Cortex of kidney (tissue), 1 donor: ENCODE data around the gene MTRFR.
"Not testable (repeated sequence)": the region's sequence is repeated elsewhere in the genome, so short reads cannot be mapped to it uniquely, and the experiment has no call there.

ENCODE experiments used
- DNase-seq: peaks from one replicate; lab custom pipeline; 2025; lab: John Stamatoyannopoulos, UW

MTRFR gene

GRCh38 chr12:123232807-123233504, at the start of gene MTRFR, which contains the start of gene MPHOSPH9:
MTRFR (plus strand) TSS chr12:123233436; CDS start chr12:123253675, 20,239 bp downstream.
MPHOSPH9 (minus strand) TSS chr12:123233141; CDS start chr12:123230364, 2,777 bp downstream.
- peak; percentile 88 for DNase-seq

DNA sequence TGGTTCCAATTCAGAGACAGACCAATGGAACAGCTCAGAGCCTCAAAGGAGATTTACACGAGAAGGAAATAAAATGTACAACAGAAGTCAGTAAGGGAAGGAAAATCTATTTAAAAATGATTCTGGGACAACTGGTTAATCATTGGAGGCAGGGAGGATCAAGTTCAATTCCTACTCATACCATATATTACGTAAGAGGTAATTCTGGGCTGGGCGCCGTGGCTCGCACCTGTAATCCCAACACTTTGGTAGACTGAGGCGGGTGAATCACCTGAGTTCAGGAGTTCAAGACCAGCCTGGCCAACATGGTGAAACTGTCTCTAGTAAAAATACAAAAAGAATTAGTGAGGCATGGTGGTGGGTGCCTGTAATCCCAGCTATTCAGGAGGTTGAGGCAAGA, 45.6 kb upstream of the MTRFR start:
- no peak for DNase-seq

- DNase-seq, result no peak
These were observed 33.3 kb upstream of the MTRFR start for GRCh38 chr12:123199936-123200335.

- no peak for DNase-seq
These were observed 32.8 kb upstream of the MTRFR start for GRCh38 chr12:123200414-123200813.

DNA sequence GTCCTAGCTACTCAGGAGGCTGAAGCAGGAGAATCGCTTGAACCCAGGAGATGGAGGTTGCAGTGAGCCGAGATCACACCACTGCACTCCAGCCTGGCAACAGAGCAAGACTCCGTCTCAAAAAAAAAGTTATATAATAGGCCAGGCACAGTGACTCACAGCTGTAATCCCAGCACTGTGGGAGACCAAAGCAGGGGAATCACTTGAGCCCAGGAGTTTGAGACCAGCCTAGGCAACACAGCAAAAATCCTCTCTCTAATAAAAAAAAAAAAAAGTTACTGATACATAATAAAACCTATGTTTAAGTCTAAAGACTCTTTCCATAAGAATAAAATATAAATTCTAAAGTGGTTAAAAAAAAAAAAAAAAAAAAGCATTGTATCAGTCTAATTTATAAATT, 26.4 kb upstream of the MTRFR start:
- not testable (repeated sequence) for DNase-seq

DNA sequence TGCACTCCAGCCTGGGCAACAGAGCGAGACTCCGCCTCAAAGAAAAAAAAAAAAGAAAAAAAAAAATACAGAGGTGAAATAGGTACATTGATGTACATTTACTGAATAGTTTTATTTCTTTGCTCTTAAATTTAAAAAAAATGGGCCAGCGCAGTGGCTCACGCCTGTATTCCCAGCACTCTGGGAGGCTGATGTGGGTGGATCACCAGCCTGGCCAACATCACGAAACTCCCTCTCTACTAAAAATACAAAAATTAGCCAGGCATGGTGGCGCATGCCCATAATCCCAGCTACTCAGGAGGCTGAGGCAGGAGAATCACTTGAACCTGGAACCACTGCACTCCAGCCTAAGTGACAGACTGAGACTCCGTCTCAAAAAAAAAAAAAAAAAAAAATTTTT, 25.4 kb upstream of the MTRFR start:
- DNase-seq, result not testable (repeated sequence)

- DNase-seq, result no peak
These were observed 10.0 kb upstream of the MTRFR start for GRCh38 chr12:123223241-123223668.

GRCh38 chr12:123225443-123225842, 7.8 kb upstream of the MTRFR start:
- DNase-seq, result no peak

GRCh38 chr12:123227581-123228258, 5.5 kb upstream of the MTRFR start:
- DNase-seq, result no peak

- DNase-seq, result no peak
These were observed 4.2 kb upstream of the MTRFR start for GRCh38 chr12:123229051-123229450.

- no peak for DNase-seq
These were observed 1.3 kb upstream of the MTRFR start for GRCh38 chr12:123231931-123232330.

DNA sequence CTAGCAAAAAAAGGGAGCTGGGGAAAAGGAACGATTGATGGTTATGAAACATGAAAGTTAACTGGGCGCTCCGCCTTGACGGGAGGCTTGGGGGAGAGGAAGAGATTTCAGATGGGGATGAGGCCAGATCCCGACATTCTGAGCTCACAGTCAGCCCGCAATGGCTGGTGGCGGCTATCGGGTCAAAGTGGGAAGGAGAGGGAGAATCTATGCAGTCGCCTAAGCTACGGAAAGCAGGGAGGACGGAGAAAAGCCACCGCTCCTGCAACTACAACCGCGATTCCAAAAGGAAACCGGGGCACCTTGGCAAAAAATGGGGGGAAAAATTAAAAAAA, 797 bp upstream of the MTRFR start:
- DNase-seq, result no peak

DNA sequence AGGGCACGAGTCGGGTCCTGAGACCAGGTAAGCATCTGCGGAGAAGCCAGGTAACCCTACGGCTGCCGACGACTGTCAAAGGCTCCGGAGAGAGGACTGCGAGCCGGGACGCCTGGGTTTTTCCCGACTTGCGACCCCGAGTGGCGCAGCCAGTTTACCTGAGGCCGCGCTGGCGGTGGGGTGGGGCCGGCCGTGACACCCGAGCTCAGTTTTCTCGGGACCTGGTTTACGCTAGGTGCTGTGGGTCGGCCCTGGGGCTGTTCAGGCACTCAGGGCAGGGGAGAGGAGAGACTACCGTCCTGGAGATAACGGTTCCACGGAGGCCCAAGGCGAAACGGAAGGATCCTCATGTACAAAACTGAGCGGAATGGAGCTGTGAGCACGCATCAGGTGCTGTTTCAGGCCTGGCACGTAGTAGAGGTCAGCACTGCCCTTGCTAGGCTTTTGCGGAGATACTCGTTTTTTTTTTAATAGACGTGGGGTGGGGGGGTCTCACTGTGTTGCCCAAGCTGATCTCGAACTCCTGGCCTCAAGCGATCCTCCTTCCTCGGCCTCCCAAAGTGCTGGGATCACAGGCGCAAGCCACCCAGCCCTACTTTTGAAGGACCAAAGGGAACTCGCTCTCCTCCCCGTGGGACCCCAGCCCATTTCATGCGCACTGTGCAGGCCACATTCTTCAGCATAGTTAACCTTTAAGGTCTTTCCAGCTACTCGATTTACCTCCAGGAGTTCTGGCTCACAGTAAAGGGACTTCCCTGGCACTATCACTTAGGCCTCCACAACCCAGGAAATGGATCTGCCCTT, 471 bp downstream of the MTRFR start:
- DNase-seq, result no peak

GRCh38 chr12:123237646-123238329, 4.6 kb downstream of the MTRFR start:
- no peak for DNase-seq

DNA sequence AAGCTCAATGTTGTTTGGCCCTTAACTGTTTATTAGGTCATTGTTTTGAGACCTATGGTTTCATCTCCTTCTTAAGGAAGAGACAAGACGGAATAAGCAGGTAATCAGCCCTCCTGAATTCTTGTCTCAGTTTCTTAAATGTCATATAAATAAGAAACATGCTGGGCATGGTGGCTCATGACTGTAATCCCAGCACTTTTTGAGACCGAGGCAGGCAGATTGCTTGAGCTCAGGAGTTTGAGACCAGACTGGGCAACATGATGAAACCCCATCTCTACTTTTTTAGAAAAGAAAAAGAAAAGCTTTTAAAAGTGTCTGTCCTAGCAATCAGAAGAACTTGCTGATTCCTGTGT, 5.1 kb downstream of the MTRFR start:
- DNase-seq, result no peak

DNA sequence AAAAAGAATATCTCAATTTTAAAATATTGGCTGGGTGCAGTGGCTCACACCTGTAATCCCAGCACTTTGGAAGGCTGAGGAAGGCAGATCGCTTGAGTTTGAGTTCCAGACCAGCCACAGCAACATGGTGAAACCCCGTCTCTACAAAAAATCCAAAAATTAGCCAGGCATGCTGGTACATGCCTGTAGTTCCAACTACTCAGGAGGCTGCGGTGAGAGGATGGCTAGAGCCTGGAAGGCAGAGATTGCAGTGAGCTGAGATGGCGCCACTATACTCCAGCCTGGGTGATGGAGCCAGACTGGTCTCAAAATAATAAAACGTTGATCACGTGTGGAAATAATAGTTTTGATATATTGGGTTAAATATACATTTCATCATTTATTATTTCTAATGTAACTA, 5.7 kb downstream of the MTRFR start:
- no peak for DNase-seq

DNA sequence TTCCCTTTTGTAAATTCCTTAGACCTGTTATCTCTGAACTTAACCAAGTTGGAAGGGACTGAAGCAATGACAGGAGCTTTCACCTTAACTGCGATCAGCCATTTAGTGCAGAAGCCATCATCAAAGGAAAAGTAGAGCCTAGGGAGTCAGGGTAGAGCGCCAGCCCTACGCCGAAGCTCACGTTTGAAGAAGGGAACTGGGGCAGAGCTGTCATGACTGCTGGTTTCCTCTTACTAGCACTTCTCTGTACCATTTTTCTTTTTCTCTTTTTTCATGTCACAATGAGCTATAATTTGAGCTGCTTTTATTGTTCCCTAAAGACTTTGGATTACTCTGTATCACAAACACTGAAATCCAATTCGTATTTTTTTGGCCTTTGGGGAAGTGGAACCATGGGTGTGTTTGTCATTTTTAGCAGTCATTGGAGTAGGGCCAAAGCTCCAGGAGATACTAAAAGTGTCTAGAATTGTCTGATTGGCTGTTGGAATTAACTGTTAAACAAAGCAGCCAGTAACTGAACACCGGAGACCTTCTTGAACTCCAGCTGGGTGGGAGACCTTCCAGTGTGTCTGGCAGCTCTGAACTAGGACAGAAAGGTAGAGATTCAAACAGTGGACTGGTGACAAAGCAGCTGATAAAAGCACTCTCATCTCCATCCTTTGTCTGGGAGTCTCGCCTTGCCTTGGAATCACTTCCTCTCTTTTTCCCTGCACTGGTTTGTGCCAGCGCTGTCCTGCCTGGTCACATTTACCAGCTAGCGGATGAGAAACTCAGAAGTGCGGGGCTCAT, 9.1 kb downstream of the MTRFR start:
- no peak for DNase-seq

DNA sequence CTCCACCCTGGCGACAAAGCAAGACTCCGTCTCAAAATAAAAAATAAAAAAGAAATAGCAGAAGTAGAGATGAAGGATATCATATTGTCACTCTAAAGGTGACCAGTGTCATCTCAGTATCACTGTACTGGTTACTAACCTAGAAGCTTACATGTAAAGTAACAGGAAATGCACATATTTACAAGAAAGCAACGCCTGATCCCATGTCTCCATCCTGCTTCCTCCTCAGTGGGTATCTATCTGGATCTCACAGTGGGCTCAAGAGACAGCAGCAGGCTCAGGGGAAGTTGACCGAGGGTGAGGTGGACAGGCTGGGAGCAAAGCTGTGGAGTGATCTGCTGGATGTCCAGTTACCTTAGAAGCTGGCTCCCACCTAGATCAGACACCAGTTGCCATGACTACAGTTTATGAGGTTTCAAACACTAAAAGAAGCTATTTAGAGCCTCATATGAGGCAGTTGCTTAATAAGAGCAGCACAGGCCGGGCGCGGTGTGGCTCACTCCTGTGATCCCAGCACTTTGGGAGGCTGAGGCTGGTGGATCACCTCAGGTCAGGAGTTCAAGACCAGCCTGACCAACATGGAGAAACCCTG, 10.5 kb downstream of the MTRFR start:
- DNase-seq, result no peak

DNA sequence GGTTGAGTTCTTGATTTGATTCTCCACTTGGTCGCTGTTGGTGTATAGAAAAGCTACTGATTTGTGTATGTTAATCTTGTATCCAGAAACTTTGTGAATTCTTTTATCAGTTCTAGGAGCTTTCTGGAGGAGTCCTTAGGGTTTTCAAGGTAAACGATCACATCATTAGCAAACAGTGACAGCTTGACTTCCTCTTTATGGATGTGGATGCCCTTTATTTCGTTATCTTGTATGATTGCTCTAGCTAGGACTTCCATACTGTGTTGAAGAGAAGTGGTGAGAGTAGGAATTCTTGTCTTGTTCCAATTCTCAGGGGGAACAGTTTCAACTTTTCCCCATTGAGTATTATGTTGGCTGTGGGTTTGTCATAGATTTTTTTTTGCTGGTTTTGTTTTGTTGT, 12.4 kb downstream of the MTRFR start:
- DNase-seq, result no peak

GRCh38 chr12:123248129-123248528, 14.9 kb downstream of the MTRFR start:
- DNase-seq, result not testable (repeated sequence)
